NT2/D1 (cell line): ENCODE measurements around the gene PRPF38A.

Source experiments
- YY1 ChIP-seq: IDR thresholded peaks from 2 replicates; pipeline ENCODE4 v1.6.1; 2011; ENCODE audit not compliant: insufficient read length, insufficient read depth
- ZNF274 ChIP-seq: IDR thresholded peaks from 2 replicates; pipeline ENCODE4 v1.6.1; 2011; ENCODE audit warnings: mild to moderate bottlenecking, low read depth, low read length

GRCh38 chr1:52364235-52364839 is 40.1 kb upstream of the PRPF38A start:
- TF ChIP-seq YY1 (no peak), ZNF274 (no peak)
